Measurements from ENCODE around the gene CERS6. TPM values are rescaled to one million over a fixed set of nuclear protein-coding genes. Genes with fewer than 3 reads are reported as not detected.

The CERS6 gene
- total and polyA plus RNA-seq, 4 donors = 4.3 to 25.8 (median 13.6) TPM

DNA sequence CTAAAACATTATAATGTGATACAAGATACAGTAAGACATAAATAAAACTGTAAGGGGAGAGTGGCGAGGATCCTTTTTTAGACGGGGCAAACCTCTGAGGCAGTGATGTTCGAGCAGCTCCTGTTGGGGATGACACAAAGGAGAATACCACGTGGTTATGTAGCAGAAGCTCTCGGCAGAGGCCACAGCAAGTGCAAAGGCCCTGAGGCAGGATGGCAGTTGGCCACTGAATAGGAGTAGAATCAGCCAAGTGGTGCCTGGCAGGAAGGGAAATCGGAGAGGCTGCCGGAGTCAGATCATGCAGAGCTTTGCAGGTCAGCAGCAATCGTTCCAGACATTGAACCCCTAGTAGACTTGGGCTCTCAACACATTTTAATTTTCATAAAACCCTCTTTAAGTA, 365.5 kb downstream of the CERS6 start:
- peaks cover 0 to 2% (median 0%) of the 10 kb centered on the region in 4 donors for H3K9me3 ChIP-seq (ENCODE audit: control insufficient read depth in 4 of 4, insufficient read depth in 3 of 4, low read length in 3 of 4)
- TF ChIP-seq, protein P1, sequence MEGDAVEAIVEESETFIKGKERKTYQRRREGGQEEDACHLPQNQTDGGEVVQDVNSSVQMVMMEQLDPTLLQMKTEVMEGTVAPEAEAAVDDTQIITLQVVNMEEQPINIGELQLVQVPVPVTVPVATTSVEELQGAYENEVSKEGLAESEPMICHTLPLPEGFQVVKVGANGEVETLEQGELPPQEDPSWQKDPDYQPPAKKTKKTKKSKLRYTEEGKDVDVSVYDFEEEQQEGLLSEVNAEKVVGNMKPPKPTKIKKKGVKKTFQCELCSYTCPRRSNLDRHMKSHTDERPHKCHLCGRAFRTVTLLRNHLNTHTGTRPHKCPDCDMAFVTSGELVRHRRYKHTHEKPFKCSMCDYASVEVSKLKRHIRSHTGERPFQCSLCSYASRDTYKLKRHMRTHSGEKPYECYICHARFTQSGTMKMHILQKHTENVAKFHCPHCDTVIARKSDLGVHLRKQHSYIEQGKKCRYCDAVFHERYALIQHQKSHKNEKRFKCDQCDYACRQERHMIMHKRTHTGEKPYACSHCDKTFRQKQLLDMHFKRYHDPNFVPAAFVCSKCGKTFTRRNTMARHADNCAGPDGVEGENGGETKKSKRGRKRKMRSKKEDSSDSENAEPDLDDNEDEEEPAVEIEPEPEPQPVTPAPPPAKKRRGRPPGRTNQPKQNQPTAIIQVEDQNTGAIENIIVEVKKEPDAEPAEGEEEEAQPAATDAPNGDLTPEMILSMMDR (IDR thresholded peaks at IDR 0.05; ENCODE audit: control extremely low read depth, extremely low read depth) = no peak
- ATAC-seq (ENCODE audit: insufficient read depth, low FRiP score) = no peak
- H3K4me1 ChIP-seq (ENCODE audit: control insufficient read depth in 5 of 5, insufficient read depth in 5 of 5, low read length in 5 of 5) = peaks cover 0 to 7% (median 0%) of the 10 kb centered on the region in 5 donors
- H3K4me3 ChIP-seq = no peak overlapping the region
- H3K9ac ChIP-seq (ENCODE audit: insufficient read depth in 1 of 2, low read length in 2 of 2) = no peak overlapping the region
- no peak overlapping the region for H3K27ac ChIP-seq (ENCODE audit: low read depth in 1 of 2, low read length in 1 of 2)
- H3K36me3 ChIP-seq (ENCODE audit: control insufficient read depth in 4 of 4, insufficient read depth in 4 of 4, low read length in 4 of 4) = peaks cover 0 to 8% (median 0%) of the 10 kb centered on the region in 4 donors
- no peaks in the 10 kb centered on the region for H3K27me3 ChIP-seq (ENCODE audit: control insufficient read depth in 3 of 3, insufficient read depth in 3 of 3, low read length in 2 of 3)
- no peak for DNase-seq
- WGBS, 2 donors = 87 to 88% methylated on average over 8 of the region's 8 CpGs

DNA sequence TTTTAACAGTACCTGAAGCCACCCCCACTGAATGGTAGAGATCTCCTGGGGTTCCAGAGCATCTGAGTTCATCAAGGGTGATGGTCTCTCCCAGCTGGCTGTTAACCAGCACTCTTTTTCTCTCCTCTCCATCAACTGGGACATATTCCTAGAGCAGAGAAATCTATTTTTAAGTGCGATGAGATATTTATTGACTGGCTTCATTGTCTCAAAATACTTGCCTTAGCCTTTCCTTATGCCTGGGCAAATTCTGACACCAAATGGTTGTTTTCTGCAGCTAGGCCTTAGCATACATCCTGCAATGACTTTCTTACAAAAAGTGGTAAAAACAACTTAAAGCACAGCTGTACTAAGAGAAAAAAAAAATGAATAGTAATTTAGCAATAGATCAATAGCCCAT, 365.9 kb downstream of the CERS6 start:
- H3K36me3 ChIP-seq (ENCODE audit: control insufficient read depth in 4 of 4, insufficient read depth in 4 of 4, low read length in 4 of 4) = peaks cover 0 to 8% (median under 1%) of the 10 kb centered on the region in 4 donors
- ATAC-seq (ENCODE audit: insufficient read depth, low FRiP score) (no peak), DNase-seq (no peak)
- H3K4me1 ChIP-seq (ENCODE audit: control insufficient read depth in 5 of 5, insufficient read depth in 5 of 5, low read length in 5 of 5) = peaks cover 0 to 7% (median 0%) of the 10 kb centered on the region in 5 donors
- H3K4me3 ChIP-seq = no peak overlapping the region
- no peak overlapping the region for H3K9ac ChIP-seq (ENCODE audit: insufficient read depth in 1 of 2, low read length in 2 of 2)
- TF ChIP-seq, protein P1 (IDR thresholded peaks at IDR 0.05; ENCODE audit: control extremely low read depth, extremely low read depth) = no peak
- WGBS, 2 donors = 96 to 97% methylated on average over 1 of the region's 1 CpG
- peaks cover 0 to 2% (median 0%) of the 10 kb centered on the region in 4 donors for H3K9me3 ChIP-seq (ENCODE audit: control insufficient read depth in 4 of 4, insufficient read depth in 3 of 4, low read length in 3 of 4)
- no peaks in the 10 kb centered on the region for H3K27me3 ChIP-seq (ENCODE audit: control insufficient read depth in 3 of 3, insufficient read depth in 3 of 3, low read length in 2 of 3)
- no peak overlapping the region for H3K27ac ChIP-seq (ENCODE audit: low read depth in 1 of 2, low read length in 1 of 2)

Small RNAs within 50 kb of the gene (small RNA-seq; reads per million reads assigned to genes)
- gene MIR4774 (ENCODE audit: low replicate concordance) (not detected), gene RN7SL813P (ENCODE audit: low replicate concordance) (not detected), gene RNU6-766P (ENCODE audit: low replicate concordance) (not detected)

Other genes with a start within 250 kb of the CERS6 start
- gene STK39, start 208.7 kb upstream of the CERS6 start, total RNA-seq = 10 to 100 TPM; 13.8 to 18.7 TPM
- 1 to 10 TPM; 8.5 to 8.6 TPM for gene STK39, start 208.7 kb upstream of the CERS6 start, polyA plus RNA-seq

Measured in lung (tissue), 13 donors.